GM13976 (cell line): ENCODE results near the gene TBC1D5.

Experiments used
- DNase-seq: peaks from one replicate; pipeline ENCODE4 v3.0.0; 2012; ENCODE audit warnings: low spot score
- CTCF ChIP-seq: IDR thresholded peaks from 2 replicates; pipeline ENCODE4 v1.5.1; 2012; ENCODE audit warnings: borderline replicate concordance, mild to moderate bottlenecking; ENCODE audit not compliant: insufficient read depth; ENCODE audit errors: extremely low read depth, missing control alignments, control extremely low read depth
- in situ Hi-C: fragments of 300-500 bp; cut with MboI; formaldehyde crosslinking; loops from one replicate; pipeline ENCODE4 v1.12.0; 2022; ENCODE audit warnings: low sequenced_read_pairs, mixed read lengths, inconsistent platforms; ENCODE audit not compliant: unreplicated experiment

The TBC1D5 gene

GRCh38 chr3:17288839-17289399 lies 453.5 kb downstream of the TBC1D5 start:
- no peak for DNase-seq
- no peak for TF ChIP-seq CTCF
- in situ Hi-C loops, result no loop called here

- TF ChIP-seq CTCF, result no peak
- in situ Hi-C loops, result no loop called here
- no peak for DNase-seq
These were observed 455.3 kb downstream of the TBC1D5 start for GRCh38 chr3:17287006-17287689.

GRCh38 chr3:17278006-17278405 lies 464.4 kb downstream of the TBC1D5 start:
- no peak for DNase-seq
- no peak for TF ChIP-seq CTCF
- in situ Hi-C loops, result no loop called here

GRCh38 chr3:17266846-17267245 lies 475.6 kb downstream of the TBC1D5 start:
- DNase-seq, result no peak
- TF ChIP-seq CTCF, result no peak
- in situ Hi-C loops, result loop anchor here (10.0 to 25.0 kb wide), 2 partner anchors 138 to 570 kb away; no protein-coding TSS in a partner anchor

- TF ChIP-seq CTCF, result no peak
- in situ Hi-C loops, result loop anchor here (10.0 to 25.0 kb wide), 2 partner anchors 143 to 576 kb away; no protein-coding TSS in a partner anchor
- no peak for DNase-seq
These were observed 480.6 kb downstream of the TBC1D5 start for GRCh38 chr3:17261627-17262369.

GRCh38 chr3:17260257-17260656 lies 482.2 kb downstream of the TBC1D5 start:
- no peak for TF ChIP-seq CTCF
- no peak for DNase-seq
- in situ Hi-C loops, result loop anchor here (10.0 to 25.0 kb wide), 2 partner anchors 145 to 577 kb away; no protein-coding TSS in a partner anchor
